GM12874 (cell line): ENCODE data around the gene SERTAD3.

Experiments used
- TF ChIP-seq, protein P1 (sequence below): IDR thresholded peaks from 2 replicates; pipeline ENCODE4 v1.5.1; 2011; ENCODE audit warnings: low read depth, mild to moderate bottlenecking, control low read depth, low read length, moderate library complexity; ENCODE audit not compliant: insufficient read depth

Gene SERTAD3

DNA sequence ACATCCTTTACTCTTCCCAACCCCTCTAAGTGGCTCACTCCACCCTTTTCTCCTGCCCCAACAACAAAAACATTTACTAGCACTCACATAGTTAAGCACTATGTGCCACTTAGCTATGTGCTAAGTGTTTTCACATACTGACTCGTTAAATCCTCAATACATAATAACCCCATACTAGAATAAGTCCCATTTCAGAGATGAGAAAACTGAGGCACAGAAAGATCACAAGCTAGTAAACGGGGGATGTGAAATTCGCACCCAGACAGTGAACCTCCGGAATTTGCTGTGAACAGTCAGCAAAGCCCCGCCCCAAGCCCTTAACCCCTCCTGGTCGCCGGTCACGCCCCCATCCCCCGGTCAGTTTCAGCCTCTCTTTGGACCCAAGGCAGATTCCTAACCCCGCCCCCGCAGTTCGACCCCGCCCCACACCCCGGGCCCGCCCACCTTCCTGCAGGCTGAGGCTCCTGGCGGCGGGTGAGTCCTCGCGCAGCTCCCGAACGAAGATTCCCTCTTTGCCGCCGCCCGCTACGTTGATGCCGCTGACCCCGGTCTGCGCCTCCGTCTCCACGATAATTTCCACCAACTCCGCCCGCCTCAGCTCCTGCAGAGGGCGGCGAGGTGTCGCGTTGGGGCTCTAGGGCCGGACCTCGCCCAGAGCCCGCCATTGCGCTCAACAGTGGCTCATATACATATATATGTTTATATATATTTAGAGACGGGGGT, 40.7 kb downstream of the SERTAD3 start:
- TF ChIP-seq, protein P1, sequence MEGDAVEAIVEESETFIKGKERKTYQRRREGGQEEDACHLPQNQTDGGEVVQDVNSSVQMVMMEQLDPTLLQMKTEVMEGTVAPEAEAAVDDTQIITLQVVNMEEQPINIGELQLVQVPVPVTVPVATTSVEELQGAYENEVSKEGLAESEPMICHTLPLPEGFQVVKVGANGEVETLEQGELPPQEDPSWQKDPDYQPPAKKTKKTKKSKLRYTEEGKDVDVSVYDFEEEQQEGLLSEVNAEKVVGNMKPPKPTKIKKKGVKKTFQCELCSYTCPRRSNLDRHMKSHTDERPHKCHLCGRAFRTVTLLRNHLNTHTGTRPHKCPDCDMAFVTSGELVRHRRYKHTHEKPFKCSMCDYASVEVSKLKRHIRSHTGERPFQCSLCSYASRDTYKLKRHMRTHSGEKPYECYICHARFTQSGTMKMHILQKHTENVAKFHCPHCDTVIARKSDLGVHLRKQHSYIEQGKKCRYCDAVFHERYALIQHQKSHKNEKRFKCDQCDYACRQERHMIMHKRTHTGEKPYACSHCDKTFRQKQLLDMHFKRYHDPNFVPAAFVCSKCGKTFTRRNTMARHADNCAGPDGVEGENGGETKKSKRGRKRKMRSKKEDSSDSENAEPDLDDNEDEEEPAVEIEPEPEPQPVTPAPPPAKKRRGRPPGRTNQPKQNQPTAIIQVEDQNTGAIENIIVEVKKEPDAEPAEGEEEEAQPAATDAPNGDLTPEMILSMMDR, result no peak

- TF ChIP-seq, protein P1, result no peak
These were observed 43.6 kb downstream of the SERTAD3 start for GRCh38 chr19:40400559-40400958.

- TF ChIP-seq, protein P1, result no peak
These were observed 45.6 kb downstream of the SERTAD3 start for GRCh38 chr19:40398417-40399131.

DNA sequence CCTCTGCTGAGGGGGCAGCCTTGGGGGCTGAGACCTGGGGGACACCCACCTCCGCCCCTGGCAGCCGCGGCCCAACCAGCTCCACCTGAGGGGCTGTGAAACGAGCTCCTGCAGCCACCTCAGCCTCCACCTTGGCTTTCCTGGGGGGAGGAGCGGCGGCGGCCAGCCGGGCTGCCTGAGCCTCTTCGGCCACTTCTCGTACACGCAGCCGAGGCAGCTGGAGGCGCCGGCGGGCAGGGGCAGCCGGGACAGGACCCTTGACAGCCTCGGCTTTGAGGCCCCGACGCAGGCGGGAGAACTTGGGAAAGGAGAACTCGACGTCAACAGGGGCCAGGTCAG, 46.6 kb downstream of the SERTAD3 start:
- TF ChIP-seq, protein P1, result no peak

DNA sequence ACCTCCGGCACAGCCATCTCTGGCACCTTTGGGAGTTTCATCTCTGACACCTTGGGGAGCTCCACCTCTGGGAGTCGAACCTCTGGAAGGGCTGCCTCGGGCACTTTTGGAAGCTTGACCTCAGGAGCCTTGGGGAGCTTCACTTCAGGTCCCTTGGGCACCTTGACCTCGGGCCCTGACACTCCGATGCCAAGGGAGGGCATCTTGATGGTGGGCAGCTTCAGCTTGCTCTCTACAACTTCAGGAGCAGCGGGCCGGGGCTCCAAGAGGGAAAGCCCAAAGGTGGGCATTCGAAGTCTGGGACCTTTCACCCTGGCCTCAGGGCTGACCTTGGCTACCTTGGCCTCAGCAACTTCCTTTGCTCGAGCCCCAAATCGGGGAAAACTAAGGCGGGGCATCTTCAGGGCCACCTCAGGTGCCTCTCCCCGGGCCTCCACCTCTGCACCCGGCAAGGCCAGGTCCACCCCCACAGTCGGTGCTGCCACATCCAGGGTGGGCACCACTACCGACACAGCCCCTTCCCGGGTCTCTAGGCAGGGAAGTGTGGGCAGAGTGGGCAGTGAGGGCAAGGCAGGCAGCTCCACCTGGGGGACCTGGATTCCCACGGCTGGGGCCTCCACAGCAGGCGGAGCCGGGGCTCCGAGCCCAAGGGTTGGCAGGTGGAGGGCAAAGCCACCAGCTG, 47.1 kb downstream of the SERTAD3 start:
- TF ChIP-seq, protein P1, result no peak

DNA sequence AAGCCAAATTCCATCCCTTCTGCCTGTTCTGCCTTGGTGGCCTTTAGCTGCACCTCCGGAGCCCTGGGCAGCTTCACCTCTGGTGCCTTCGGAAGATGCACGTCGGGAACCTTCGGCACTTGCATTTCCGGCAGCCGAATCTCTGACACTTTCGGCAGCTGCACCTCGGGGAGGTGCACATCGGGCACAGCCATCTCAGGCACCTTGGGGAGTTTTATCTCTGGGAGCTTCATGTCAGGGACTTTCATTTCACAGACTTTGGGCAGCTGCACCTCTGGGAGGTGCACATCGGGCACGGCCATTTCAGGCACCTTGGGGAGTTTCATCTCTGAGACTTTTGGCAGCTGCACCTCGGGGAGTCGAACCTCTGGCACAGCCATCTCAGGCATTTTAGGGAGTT, 48.2 kb downstream of the SERTAD3 start:
- TF ChIP-seq, protein P1, result no peak

GRCh38 chr19:40394816-40395210, 49.3 kb downstream of the SERTAD3 start:
- TF ChIP-seq, protein P1, result no peak
